Osteocyte (in vitro differentiated cells): Measurements from ENCODE around the gene IGF1R. TPM values are rescaled to one million over a fixed set of nuclear protein-coding genes. Genes with fewer than 3 reads are reported as not detected.

Experiments used
- DNase-seq: peaks from one replicate; pipeline ENCODE4 v3.0.0; 2021; ENCODE audit warnings: mixed read lengths; ENCODE audit not compliant: unreplicated experiment; ENCODE audit errors: extremely low spot score
- H3K27ac Mint-ChIP-seq: one replicate; pipeline ENCODE4 v1.8.0; 2021; ENCODE audit warnings: mild to moderate bottlenecking, mixed read lengths; ENCODE audit not compliant: unreplicated experiment
- H3K27me3 Mint-ChIP-seq: one replicate; pipeline ENCODE4 v1.8.0; 2021; ENCODE audit warnings: mixed read lengths; ENCODE audit not compliant: unreplicated experiment
- H3K36me3 Mint-ChIP-seq: one replicate; pipeline ENCODE4 v1.8.0; 2021; ENCODE audit warnings: mixed read lengths; ENCODE audit not compliant: unreplicated experiment
- H3K4me1 Mint-ChIP-seq: one replicate; pipeline ENCODE4 v1.8.0; 2021; ENCODE audit warnings: mixed read lengths; ENCODE audit not compliant: unreplicated experiment
- H3K4me3 Mint-ChIP-seq: one replicate; pipeline ENCODE4 v1.8.0; 2021; ENCODE audit warnings: mild to moderate bottlenecking, moderate library complexity, mixed read lengths; ENCODE audit not compliant: unreplicated experiment
- H3K9me3 Mint-ChIP-seq: one replicate; pipeline ENCODE4 v1.8.0; 2021; ENCODE audit warnings: mixed read lengths; ENCODE audit not compliant: unreplicated experiment
- CTCF ChIP-seq: fragments of 200-600 bp; sonication (generic); IDR thresholded peaks from 2 replicates; pipeline ENCODE4 v1.5.0; 2021; ENCODE audit warnings: antibody characterized with exemption, mild to moderate bottlenecking, moderate library complexity
- total RNA-seq: library from RNA; stranded (reverse); gene quantifications from 2 replicates; pipeline ENCODE4 v1.2.1, GENCODE V29; 2021

The IGF1R gene
- total RNA-seq, 1 donor from 2014 or later = 174 TPM

- H3K27ac Mint-ChIP-seq = peak overlapping the region; percentile 98
- no peak for DNase-seq
- TF ChIP-seq CTCF = no peak
Measured at GRCh38 chr15:98898122-98898521, 249.8 kb downstream of the IGF1R start.

DNA sequence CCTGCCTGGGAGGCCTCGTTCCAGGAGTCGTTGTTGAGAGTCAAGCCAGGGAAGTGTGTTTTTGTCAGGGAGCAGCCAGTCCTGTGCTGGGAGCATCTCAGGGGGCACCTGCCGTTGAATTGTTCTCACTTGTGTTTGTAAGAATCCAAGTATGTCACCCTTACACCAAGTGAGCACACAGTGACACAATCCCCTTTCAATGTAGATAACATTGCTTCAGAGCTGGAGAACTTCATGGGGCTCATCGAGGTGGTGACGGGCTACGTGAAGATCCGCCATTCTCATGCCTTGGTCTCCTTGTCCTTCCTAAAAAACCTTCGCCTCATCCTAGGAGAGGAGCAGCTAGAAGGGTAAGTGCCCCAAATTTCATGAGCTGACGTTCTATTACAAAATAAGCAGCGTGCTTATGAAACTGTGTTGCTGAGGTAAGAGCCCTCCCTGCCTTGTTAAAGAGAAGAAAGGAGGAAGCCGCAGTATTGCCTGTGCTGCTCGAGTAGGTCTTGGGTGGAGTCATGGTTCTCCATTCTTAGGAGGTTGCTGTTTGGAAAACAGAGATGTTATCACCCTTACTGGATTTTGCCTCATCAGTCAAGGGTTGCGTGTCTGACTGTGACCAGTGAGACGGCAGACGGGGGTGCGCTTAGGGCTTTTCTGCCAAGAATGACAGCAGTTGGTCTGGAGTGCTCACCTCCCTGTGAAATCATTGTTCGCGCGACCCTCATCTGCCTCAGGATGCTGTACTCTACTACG, 251.1 kb downstream of the IGF1R start:
- Mint-ChIP-seq H3K36me3 (peaks cover 6% of the 10 kb centered on the region), H3K27me3 (no peaks in the 10 kb centered on the region), H3K4me3 (peak overlapping the region; percentile 65), H3K27ac (peak overlapping the region; percentile 98), H3K9me3 (no peaks in the 10 kb centered on the region), H3K4me1 (peaks cover 94% of the 10 kb centered on the region)
- no peak for TF ChIP-seq CTCF
- DNase-seq = no peak

More at GRCh38 chr15:98898122-98898521, 249.8 kb downstream of the IGF1R start:
- no peaks in the 10 kb centered on the region for H3K9me3 Mint-ChIP-seq
- no peaks in the 10 kb centered on the region for H3K27me3 Mint-ChIP-seq
- H3K36me3 Mint-ChIP-seq = peaks cover 14% of the 10 kb centered on the region
- H3K4me1 Mint-ChIP-seq = peaks cover 92% of the 10 kb centered on the region
- no peak overlapping the region for H3K4me3 Mint-ChIP-seq

DNA sequence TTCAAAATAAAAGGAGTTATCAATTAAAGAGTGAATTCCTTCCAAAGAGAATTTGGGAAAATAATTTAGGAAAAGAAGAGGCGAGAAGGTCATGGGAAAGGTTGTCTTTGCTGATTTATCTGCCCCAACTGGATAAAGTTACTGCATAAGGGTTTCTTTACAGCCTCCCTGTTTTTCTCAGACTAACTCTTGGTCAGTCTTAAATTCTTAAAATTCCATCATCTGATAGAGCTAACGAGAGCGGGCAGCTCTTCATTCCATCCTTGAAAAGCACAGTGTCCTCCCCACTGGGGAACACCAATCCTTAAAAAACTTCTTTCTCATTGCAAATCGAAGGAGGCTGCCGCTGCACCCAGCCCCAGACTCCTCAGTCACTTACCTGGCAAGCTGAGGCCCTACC, 252.0 kb downstream of the IGF1R start:
- peak overlapping the region; percentile 98 for H3K27ac Mint-ChIP-seq
- H3K4me1 Mint-ChIP-seq = peaks cover 99% of the 10 kb centered on the region
- H3K27me3 Mint-ChIP-seq = no peaks in the 10 kb centered on the region
- H3K36me3 Mint-ChIP-seq = peaks cover 6% of the 10 kb centered on the region
- H3K4me3 Mint-ChIP-seq = peak overlapping the region; percentile 65
- no peak for TF ChIP-seq CTCF
- DNase-seq = no peak
- H3K9me3 Mint-ChIP-seq = no peaks in the 10 kb centered on the region

DNA sequence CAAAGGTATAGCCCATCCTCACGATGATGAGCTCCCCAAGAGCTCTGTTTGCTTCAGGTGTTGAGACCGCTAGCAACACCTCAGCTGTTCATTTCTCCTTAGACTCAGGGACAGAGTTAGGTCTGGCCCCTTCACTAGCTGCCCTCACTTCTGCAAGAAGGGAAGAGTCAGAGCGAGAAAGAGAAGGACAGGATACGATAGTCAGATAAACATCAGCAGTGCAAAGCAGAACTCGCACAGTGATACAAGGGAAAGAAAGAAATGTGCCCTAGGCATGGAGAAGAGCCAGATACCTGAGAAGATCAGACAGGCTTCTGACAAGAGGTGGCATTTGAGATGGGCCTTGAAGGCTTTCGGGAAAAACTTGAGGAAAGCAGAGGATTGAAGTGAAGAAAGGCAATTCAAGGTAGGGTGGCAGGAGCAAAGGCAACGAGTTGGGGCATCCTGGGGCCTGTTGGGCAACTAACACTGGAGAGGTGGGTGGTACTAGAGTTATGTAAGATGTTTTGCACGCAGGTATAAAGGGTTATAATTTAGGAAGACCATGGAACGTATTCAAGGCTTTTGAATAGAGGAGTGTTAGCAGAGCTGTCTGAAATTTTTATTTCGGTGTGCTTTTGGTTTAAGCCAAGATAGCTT, 253.2 kb downstream of the IGF1R start:
- Mint-ChIP-seq H3K9me3 (no peaks in the 10 kb centered on the region), H3K27ac (peak overlapping the region; percentile 98), H3K4me3 (peak overlapping the region; percentile 65), H3K4me1 (peaks cover 98% of the 10 kb centered on the region), H3K27me3 (no peaks in the 10 kb centered on the region), H3K36me3 (peaks cover 6% of the 10 kb centered on the region)
- TF ChIP-seq CTCF = no peak
- no peak for DNase-seq

DNA sequence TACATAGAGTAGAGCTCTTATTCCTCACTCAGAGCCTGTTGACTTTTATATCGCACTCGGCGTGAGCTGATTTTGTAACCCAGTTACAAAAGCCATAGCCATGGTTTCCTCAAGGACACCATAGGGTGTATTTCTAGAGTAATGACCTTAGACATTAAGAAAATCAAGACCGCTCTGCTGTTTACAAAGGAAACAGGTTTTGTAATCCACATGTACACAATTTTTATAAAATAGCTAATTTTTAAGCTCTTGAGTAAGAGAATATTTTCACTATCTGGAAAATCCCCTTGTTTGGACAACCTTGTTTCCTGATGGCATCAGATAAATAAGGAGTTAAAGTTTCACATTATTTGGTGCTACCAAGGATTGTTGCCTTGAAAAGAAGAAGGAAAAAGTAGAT, 254.6 kb downstream of the IGF1R start:
- H3K27me3 Mint-ChIP-seq = no peaks in the 10 kb centered on the region
- no peak for TF ChIP-seq CTCF
- peak overlapping the region; percentile 11 for H3K4me3 Mint-ChIP-seq
- H3K9me3 Mint-ChIP-seq = no peaks in the 10 kb centered on the region
- DNase-seq = no peak
- peaks cover 10% of the 10 kb centered on the region for H3K36me3 Mint-ChIP-seq
- peaks cover 94% of the 10 kb centered on the region for H3K4me1 Mint-ChIP-seq
- H3K27ac Mint-ChIP-seq = peak overlapping the region; percentile 98
